ENCODE results near the gene ERC1. TPM values are rescaled to one million over a fixed set of nuclear protein-coding genes. Genes with fewer than 3 reads are reported as not detected.

ERC1 gene
- total and polyA plus RNA-seq, 2 of the 4 experiments (the other 2 are of a cell fraction): 11.6 to 25.6 TPM

DNA sequence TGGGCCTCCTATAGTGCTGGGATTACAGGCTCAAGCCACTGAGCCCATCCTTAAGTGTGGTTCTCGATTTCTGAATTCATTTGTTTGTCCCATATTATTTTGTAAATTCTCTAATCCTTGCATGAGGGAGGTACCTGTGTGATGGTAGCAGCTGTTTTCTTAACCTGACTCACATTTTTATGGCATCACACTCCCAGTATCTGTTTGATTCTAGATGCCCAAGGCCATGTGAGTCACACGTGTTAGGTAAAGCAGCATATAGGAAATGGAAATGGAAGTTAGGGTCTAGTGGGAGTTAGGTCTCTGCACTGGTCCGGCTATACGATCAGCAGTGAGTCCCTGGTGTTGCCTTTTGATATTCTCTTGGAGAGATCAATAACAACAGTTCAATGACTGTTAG lies 198.1 kb downstream of the ERC1 start:
- Histone ChIP-seq H2BK120ac (ENCODE audit: low read depth, low read length) (no peak overlapping the region), H3K18ac (ENCODE audit: low read depth, low read length) (no peak overlapping the region), H2BK5ac (ENCODE audit: low read depth, low read length, poor library complexity, severe bottlenecking) (no peak overlapping the region), H3K23ac (ENCODE audit: low read depth, low read length) (no peak overlapping the region), H4K20me1 (ENCODE audit: insufficient read depth, low read length) (no peaks in the 10 kb centered on the region), H3K4ac (ENCODE audit: low read depth, low read length) (peak overlapping the region; percentile 36; the same call in 1 of the 2 replicates), H3K27ac (ENCODE audit: insufficient read depth, low read length) (no peak overlapping the region), H2BK20ac (ENCODE audit: low read depth, low read length) (no peak overlapping the region), H4K91ac (ENCODE audit: insufficient read depth, low read depth, low read length) (no peak overlapping the region), H3K4me3 (ENCODE audit: insufficient read depth, low read depth, low read length) (no peak overlapping the region), H2AFZ (replicated peaks; ENCODE audit: low read length, poor library complexity) (no peak overlapping the region), H3K4me1 (ENCODE audit: control insufficient read depth, insufficient read depth, low read length) (peaks cover 5% of the 10 kb centered on the region), H3K36me3 (ENCODE audit: control insufficient read depth, insufficient read depth, low read length) (peaks cover 9% of the 10 kb centered on the region), H2AK5ac (ENCODE audit: low read depth, low read length) (no peak overlapping the region), H2AK9ac (replicated peaks; ENCODE audit: low read depth, low read length, poor library complexity) (no peak overlapping the region), H3K79me1 (ENCODE audit: low read depth in 1 of 2, low read length in 2 of 2) (peaks cover 9 to 17% of the 10 kb centered on the region in 2 experiments; a peak in 3 of 4 replicates), H3K9ac (ENCODE audit: low read depth, low read length) (no peak overlapping the region), H3K4me2 (ENCODE audit: low read depth, low read length) (no peak overlapping the region), H3K56ac (ENCODE audit: extremely low read depth, insufficient read depth, low read length) (no peak overlapping the region), H4K8ac (ENCODE audit: low read depth in 2 of 2, low read length in 2 of 2) (no peak overlapping the region), H4K5ac (ENCODE audit: low read depth, low read length) (no peak overlapping the region), H3K27me3 (ENCODE audit: control insufficient read depth, insufficient read depth, low read length) (no peaks in the 10 kb centered on the region), H2BK15ac (ENCODE audit: low read depth, low read length) (no peak overlapping the region), H3K9me3 (ENCODE audit: control insufficient read depth, insufficient read depth, low read length) (no peaks in the 10 kb centered on the region), H3K9me1 (ENCODE audit: insufficient read depth, low read length) (peaks cover 5% of the 10 kb centered on the region; the same call in 1 of the 2 replicates), H3K14ac (replicated peaks; ENCODE audit: low read depth, low read length) (no peak overlapping the region)
- dilution Hi-C loops (cut with HindIII; ENCODE audit: low sequenced_read_pairs, unreplicated experiment): no loop called here
- ATAC-seq (ENCODE audit: low read depth) (no peak), DNase-seq (no peak)
- TF ChIP-seq CEBPB (IDR thresholded peaks at IDR 0.05; ENCODE audit: low read depth, low read length) (no peak), RAD21 (IDR thresholded peaks at IDR 0.05; ENCODE audit: low read length) (no peak), BHLHE40 (IDR thresholded peaks at IDR 0.05; ENCODE audit: low read depth, low read length) (no peak), MXI1 (IDR thresholded peaks at IDR 0.05; ENCODE audit: borderline replicate concordance, low read depth, low read length) (no peak), CHD1 (IDR thresholded peaks at IDR 0.05; ENCODE audit: low read depth, low read length) (no peak), FOS (IDR thresholded peaks at IDR 0.05; ENCODE audit: low read depth, low read length) (no peak), RFX5 (IDR thresholded peaks at IDR 0.05; ENCODE audit: low read depth, low read length) (no peak), MAFK (IDR thresholded peaks at IDR 0.05; ENCODE audit: low read depth, low read length) (no peak), SMC3 (IDR thresholded peaks at IDR 0.05; ENCODE audit: low read depth, low read length) (no peak), MAZ (IDR thresholded peaks at IDR 0.05; ENCODE audit: borderline replicate concordance, low read depth, low read length) (no peak), RCOR1 (IDR thresholded peaks at IDR 0.05; ENCODE audit: insufficient replicate concordance, low read length) (no peak), NFE2L2 (IDR thresholded peaks at IDR 0.05; ENCODE audit: low read depth, low read length) (no peak), POLR2A (IDR thresholded peaks at IDR 0.05; ENCODE audit: low read depth, low read length) (no peak)
- TF ChIP-seq, protein P1, sequence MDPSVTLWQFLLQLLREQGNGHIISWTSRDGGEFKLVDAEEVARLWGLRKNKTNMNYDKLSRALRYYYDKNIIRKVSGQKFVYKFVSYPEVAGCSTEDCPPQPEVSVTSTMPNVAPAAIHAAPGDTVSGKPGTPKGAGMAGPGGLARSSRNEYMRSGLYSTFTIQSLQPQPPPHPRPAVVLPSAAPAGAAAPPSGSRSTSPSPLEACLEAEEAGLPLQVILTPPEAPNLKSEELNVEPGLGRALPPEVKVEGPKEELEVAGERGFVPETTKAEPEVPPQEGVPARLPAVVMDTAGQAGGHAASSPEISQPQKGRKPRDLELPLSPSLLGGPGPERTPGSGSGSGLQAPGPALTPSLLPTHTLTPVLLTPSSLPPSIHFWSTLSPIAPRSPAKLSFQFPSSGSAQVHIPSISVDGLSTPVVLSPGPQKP (IDR thresholded peaks at IDR 0.05; ENCODE audit: borderline replicate concordance, low read depth, low read length): no peak
- TF ChIP-seq, protein P2, sequence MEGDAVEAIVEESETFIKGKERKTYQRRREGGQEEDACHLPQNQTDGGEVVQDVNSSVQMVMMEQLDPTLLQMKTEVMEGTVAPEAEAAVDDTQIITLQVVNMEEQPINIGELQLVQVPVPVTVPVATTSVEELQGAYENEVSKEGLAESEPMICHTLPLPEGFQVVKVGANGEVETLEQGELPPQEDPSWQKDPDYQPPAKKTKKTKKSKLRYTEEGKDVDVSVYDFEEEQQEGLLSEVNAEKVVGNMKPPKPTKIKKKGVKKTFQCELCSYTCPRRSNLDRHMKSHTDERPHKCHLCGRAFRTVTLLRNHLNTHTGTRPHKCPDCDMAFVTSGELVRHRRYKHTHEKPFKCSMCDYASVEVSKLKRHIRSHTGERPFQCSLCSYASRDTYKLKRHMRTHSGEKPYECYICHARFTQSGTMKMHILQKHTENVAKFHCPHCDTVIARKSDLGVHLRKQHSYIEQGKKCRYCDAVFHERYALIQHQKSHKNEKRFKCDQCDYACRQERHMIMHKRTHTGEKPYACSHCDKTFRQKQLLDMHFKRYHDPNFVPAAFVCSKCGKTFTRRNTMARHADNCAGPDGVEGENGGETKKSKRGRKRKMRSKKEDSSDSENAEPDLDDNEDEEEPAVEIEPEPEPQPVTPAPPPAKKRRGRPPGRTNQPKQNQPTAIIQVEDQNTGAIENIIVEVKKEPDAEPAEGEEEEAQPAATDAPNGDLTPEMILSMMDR (conservative IDR thresholded peaks at IDR 0.05; ENCODE audit: low read depth, low read length): no peak
- TF ChIP-seq, protein P3, sequence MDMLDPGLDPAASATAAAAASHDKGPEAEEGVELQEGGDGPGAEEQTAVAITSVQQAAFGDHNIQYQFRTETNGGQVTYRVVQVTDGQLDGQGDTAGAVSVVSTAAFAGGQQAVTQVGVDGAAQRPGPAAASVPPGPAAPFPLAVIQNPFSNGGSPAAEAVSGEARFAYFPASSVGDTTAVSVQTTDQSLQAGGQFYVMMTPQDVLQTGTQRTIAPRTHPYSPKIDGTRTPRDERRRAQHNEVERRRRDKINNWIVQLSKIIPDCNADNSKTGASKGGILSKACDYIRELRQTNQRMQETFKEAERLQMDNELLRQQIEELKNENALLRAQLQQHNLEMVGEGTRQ (IDR thresholded peaks at IDR 0.05; ENCODE audit: low read depth, low read length): no peak
- intact Hi-C loops (cut with micrococcal nuclease): no loop called here
- in situ Hi-C loops (cut with MboI; ENCODE audit: low sequenced_read_pairs): no loop called here
- ChIA-PET CTCF (no interaction called here), POLR2A (ENCODE audit: unreplicated experiment) (no interaction called here)
- BruUV-seq (replicated peaks): no TSS peak
- WGBS, 2 experiments (ENCODE audit: extremely low coverage in 2 of 2, insufficient read length in 1 of 2): no CpG with 5 or more reads among the region's 4 CpGs
